HUDEP-2 (cell line): ENCODE measurements around the gene PRRX2.
A peak's percentile ranks its signal among the peaks of the same experiment; 100 is the strongest.
"Not testable (repeated sequence)": the region's sequence is repeated elsewhere in the genome, so short reads cannot be mapped to it uniquely, and the experiment has no call there.

Experiments
- DNase-seq, 76 experiments: peaks; one replicate each; lab custom pipeline; 2025; ENCODE audit not compliant: unreplicated experiment in 76 of 76; lab: John Stamatoyannopoulos, UW

The PRRX2 gene

DNA sequence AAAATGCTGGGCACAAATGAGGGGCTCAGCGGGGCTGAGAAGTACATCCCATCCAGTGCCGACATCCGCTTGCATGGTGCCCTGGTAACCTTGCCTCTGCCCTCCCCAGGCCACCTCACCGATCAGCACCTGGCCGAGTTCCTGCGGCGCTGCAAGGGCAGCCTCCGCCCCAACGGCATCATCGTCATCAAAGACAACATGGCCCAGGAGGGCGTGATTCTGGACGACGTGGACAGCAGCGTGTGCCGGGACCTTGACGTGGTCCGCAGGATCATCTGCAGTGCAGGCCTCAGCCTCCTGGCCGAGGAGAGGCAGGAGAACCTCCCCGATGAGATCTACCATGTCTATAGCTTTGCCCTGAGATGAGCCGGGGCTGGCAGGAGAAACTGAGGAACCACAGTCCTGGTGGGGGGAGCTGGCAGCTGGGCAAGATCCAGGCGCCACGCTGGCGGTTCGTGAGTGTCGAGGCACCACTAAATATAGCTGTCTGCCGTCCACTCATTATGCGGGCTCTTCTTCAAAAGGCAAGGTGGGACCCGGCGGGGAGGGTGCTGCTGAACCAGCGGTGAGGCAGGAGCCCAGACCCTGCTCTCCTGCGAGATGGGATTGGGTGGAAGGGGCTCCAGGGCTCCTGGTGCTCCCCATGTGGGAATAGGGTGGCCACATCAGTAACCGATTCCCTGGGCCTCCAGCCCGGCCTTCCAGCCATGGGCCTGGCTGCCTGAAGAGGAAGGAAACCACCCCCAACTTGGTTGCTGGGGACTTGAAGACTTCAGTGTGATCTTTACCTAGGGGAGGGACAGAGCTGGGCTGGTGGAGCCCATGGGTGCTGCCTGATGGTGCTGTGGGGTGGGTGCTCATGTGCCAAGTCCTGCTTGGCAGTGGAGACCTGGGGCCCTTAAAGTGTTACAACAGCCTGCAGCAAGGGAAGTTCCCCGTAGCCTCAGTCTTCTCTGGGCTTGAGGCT is 30.1 kb upstream of the PRRX2 start:
- no peak for DNase-seq

DNA sequence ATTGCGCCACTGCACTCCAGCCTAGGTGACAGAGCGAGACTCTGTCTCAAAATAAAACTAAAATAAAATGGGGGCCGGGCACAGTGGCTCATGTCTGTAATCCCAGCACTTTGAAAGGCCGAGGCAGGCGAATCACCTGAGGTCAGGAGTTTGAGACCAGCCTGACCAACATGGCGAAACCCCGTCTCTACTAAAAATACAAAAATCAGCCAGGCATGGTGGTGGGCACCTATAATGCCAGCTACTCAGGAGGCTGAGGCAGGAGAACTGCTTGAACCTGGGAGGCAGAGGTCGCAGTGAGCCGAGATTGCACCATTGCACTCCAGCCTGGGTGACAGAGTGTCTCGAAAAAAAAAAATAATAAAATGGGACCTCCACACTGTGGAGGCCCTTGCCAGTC is 29.1 kb upstream of the PRRX2 start:
- not testable (repeated sequence) for DNase-seq

DNA sequence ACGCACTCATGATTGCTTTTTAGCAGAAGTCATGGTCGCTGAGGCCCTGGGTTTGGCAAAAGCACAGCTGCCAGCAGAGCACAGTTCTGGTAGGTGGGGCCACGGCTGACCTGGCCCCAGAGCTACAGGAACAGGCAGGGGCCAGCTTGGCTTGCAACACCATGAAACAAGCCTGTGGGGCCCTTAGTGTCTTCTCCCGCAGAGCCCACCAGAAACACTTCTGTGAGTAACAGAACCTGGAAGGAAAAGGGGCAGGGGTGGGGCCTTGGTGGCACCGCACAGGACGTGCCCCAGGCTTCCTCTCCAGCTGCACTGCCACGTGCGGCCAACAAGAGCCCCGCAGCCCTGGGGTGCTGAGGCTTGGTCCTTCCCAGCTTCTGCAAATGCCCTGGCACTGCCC is 28.3 kb upstream of the PRRX2 start:
- no peak for DNase-seq

DNA sequence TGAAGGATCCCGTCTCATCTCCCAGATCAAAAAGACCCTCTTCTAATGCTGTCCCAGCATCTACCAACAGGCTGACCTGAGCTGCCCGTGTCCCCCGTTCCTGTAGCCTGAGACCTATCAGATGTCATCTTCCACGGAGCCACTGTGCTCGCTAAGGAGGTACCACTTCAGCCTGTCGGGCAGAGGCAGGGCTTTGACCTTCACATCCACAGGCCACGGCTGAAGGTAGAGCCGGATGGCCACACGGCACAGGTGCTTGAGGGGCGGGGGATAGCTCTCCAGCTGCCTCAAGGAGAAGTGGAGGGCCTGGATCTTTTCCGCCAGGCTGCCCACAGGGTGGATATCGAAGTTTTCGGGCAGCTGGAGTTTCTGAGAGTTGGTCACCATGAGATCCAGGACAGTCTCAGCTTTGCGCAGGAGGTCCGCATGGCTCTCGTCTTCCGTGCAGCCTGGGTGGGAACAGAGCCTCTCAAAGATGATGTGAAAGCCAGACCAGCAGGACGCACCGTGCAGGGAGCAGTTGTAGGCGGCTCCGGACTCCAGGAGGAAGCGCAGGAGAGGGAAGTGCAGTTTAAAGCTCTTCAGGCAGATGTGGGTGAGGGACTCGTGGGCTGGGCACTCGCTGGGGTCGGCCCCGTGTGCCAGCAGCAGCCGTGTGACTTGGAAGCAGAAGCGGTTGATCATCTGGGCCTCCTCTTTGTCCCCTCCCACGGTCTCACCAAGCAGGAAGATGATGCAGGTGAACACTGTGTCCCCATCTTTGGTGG is 27.6 kb upstream of the PRRX2 start:
- no peak for DNase-seq

DNA sequence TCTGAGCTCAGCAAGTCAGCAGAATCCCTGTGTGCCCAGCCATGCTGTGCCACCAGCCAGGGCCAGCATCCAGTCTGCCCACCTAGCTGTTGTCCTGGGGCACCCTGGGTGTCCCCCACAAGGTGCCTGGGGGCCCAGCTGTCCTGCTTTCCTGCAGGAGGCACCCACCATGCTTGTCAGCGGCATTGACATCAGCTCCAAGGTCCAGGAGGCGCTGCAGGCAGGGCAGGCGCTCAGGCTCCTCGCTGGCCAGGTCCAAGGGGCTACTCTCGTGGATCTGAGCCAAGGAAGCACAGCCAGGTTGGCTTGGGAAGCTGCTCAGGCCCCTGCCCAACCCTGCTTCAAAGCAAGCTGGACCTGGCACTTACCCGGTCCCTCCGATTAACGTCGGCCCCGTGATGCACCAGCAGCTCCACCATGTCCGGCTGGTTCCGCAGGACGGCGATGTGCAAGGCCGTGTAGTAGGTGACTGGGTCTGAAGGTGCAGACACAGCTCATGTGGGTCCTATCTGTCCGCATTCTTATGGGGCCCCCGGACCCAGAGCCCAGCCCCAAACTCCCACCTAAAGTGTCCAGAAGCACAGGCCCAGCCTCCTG is 26.3 kb upstream of the PRRX2 start:
- DNase-seq = no peak

DNA sequence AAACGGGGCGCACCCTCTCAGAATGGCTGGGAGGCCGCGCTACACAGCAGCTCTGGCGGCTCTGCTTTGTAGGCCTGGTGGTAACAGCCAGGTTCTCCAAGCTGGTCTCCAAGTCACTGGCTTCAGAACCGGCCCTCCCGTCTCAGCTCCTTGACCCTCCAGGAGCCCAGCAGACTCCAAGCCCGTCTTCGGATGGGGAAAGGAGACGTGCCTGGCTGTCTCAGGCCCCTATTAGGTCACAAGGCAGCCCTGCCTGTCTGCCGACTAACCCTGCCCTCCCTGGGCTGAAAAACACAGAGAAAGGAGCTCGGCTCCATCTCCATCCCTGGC is 25.7 kb upstream of the PRRX2 start:
- no peak for DNase-seq

DNA sequence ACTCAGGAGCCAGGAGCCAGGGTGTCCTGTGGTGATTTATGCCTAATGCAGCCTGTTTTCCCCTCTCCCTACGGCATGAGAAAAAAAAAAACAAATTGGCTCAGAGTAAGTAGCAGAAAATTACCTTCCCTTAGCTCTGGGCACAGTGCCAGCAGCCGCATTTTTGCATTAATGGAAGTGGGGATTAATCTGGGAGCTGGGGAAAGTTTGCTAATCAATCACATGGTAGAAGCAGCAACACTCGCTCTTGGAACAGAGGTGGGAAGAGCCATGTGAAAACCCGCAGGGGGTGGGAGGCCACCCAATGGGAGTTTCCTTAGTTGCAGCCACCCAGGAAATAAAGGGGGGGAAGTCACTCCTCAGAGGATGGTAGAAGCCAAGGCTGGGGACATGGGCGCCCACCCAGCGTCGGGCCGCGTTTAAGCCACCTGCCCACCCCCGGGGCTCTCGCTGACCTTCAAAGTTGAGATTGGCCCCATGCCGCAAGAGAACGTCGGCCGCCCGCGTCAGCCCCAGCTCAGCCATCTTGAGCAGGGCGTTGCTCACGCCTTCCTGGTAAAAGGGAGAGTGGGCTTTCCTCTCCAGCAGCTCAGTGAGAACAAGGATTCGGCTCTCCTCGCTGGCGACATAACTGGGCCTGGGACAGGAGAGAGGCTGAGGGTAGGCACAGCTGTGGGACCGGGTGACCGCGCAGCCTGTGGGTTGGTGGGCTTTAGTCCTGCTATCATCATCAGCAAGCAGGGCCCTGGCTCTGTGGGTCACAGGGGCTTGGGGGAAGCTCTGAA is 25.2 kb upstream of the PRRX2 start:
- no peak for DNase-seq

DNA sequence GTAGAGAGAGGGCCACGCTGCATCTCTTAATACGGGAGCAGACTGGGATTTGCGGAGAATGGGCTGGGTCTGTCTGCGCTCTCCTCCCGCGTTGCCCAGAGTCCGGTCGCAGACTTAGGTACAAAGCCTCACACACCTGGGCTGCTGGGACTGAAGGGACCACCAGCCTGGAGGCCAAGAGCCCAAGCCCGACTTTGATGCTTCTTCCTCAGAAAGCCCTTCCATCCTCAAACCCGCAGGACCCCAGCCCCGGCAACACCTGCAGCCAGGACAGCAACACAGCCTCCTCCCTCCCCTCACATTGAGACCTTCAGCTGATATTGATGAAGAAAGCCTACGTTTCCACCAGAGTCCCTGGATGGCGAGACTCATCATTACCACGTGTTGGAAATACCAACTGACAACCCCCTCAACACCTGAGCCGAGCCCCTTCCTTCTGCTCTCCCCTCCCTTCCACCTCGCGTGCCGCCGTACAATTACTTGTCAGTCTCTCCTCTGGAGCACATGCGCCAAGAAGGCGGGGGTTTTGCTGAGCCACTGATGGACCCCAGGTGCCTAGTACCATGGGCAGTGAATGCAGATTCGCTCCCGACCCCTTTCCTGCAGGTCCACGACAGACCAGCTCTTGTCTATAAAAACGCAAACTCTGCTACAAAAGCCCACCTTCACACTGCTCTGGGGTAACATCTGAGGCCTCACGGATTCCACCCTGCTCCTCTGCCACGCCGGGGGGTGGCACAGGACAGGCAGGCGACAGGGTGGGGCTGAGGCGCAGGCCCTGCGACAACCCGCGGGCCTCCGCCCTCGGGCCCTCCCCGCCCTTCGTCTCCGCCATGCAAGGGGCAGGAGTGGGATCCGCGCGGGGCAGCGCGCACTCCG is 24.3 kb upstream of the PRRX2 start:
- DNase-seq = peak in 34 of 76 experiments; percentile 2 to 48 (median 22)

DNA sequence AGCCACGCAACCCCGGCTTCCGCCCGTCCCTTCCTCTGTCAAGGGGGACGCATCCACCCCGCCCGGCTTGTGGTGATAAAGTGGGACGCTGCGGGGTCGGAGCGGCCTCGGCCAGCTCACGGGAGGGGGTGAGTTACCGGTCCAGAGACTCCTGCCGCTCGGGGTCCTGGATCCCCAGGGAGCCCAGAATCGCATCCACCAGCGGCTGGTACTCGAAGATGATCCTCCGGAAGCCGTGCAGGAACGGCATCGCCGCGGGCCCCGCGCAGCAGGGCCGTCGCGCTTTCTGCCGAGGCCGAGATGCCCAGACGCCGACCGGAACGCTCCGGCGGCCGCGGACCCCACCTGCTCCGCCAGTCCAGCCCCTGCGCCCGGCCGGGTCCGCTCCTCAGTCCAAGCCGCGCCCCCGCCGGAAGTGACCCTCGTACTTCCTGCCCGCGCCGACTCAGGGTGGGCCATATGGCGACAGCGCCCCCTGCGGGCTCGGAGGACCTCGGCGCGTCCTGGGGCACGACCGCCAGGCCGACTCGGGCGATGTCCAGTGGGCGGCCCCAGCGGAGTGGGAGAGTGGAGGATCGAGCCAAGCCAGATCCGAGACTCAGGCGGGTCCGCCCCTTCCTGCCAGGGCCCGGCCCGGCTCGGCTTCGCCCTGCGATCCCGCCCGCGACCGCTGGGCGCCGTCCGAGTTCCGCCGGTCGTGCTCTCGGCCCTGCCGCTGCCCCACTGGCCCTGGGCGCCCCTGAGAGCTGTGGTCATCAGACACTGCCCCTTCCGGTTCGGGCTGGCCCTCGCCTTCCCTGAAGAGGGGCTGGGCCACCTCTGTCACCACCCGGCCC is 23.5 kb upstream of the PRRX2 start, which contains the start of gene ASB6:
TSS of gene ASB6 (minus strand) at position 402 of the 836 bp plus-strand sequence. CDS start at position 250, 152 bp downstream.
- DNase-seq = peak; percentile 42 to 98 (median 96)

DNA sequence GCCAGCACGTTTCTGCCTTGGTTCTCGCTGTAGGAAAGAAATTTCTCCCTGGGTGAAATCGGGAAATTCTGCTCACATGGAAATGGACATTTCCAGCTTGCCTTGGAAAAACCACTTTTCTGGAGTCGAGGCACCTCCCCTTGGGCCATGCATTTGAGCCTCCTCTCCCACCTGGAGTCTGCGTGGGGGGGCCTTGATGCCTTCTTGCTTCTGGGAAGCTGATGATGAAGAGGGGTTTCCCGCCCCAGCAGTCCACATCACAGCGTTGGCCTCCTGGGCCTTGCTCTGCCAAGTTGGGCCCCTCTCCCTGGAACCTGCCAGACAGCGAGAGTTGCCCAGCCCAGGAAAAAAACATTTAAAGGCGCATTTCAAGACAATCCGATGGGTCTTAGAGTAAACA is 21.7 kb upstream of the PRRX2 start:
- DNase-seq = no peak

DNA sequence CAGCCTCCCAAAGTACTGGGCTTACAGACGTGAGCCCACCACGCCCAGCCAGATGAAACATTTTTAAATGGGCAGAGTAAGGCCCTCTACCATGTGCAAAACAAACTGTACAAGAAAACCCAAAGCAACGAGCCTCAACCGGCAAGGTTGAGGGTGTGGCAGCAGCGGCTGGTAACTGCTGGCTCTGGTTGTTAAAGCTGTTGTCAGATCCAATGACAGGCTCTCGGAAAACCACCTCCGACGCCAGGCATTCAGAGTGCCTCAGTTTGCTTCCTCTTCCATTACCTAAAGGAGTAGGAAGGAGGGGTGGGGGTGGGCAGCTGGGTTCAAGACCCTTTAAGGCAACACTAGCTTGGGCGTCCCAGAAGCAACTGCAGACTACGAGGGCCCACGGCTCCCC is 21.1 kb upstream of the PRRX2 start:
- DNase-seq = no peak

DNA sequence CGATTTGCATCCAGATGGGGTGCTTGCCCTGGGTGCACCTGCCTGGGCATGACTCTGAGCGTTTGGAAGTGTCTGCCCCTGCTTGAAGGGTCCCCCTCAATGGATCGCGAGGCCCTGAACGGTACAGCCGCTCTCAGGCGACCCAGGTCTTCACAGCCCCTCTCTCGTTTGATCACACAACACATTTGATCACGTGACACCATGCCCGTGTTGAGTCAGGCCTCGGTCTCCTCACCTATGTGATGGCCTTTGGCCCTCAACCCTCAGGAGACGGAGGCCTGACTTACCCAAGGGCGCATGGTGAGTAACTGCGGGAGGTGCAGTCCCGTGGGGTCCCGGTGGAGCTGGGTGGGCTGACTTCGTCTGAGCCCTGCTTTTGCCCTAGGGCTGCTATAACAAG is 20.5 kb upstream of the PRRX2 start:
- DNase-seq = no peak

DNA sequence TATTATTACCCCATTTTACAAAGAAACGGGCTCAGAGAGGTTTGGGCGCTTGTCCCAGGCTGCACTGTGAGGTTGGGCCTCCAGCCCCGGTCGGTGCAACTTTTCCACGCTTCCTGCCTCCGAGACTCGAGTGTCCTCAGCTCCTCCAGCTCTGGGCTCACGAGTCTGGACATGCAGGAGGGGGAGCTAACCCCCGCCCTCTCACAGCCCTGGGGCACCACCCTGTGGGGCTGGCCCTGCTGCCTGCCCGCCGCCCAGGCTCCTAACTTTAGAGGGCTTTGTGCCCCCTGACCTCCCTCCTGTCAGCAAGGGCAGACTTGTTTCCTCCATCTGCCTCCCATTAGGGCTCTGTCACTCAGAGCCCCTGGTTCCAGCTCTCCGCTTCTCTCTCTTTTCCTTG is 19.2 kb upstream of the PRRX2 start:
- DNase-seq = no peak

DNA sequence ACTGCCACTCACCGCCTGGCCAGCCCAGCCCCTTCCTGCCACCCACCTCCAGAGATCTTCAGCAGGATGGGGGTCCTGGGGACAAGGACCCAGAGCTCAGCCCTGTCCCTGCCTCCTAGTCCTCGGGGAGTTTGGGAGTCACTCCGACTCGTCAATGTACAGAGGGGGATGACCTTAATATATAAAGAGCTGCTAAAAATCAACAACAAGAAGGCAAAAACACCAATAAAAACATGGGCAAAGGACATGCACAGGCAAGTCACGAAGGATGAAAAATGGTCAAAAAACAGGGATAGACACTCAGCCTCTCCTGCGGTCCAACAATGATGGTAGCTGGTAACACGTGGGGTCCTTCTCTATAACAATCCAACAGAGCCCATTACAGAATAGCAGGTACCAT is 18.8 kb upstream of the PRRX2 start:
- no peak for DNase-seq

DNA sequence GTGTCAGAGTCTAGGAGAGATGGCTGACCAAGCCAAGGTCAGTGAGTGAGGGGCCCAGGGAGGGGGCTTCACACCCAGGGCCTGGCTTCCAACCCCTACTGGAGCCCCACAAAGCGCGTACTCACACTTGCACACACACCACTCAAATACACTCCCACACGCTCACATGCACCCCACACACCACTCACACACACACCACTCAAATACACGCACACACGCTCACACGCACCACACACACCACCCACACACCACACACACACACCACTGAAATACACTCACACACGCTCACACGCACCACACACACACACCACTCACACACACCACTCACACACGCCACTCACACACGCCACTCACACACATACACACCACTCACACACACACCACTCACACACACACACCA is 17.8 kb upstream of the PRRX2 start:
- DNase-seq = no peak

DNA sequence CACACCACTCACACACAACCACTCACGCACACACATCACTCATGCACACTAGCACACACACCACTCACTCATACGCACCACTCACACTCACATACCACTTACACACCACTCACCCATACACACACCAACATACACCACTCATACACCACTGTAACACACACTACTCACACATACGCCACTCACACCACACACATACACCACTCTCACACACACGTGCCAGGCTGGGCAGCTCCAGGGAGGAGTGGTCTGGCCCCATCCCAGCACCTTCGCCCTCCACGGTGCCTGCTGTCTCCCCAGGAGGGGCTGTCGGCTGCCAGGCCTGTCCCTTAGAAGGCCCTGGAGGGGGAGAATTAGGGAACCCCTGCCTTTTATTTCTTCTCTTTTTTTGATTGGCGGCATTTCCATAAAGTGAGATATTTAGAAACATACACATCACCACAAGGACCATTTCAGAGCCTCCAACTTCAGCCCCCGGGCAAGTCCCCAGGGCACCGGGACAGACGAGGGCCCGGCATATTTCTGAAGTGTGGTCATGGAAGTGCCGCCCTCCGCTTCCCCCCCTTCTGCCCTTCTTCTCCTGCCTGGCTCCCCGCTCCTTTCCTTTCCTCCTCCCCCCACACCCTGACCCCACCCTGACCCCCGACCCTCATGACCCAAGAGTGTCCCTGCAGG is 17.2 kb upstream of the PRRX2 start:
- no peak for DNase-seq

DNA sequence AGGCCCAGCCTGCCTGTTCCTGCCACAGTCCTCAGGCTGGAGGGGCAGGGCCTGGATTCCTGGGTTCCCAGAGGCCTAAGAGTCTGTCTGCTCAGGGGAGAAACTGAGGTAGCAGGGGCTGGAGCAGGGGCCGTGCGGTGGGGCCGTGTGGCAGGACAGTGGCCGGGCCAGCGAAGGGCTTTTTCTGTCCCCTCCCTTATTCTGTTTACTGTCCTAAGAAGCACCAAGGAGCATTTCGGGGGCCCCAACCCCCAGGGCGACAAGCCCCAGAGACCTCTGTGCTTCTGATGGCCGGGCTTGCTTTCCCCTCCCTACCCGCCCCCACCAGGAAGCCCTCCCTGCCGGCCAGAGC is 16.7 kb upstream of the PRRX2 start:
- no peak for DNase-seq
